Islet precursor cell (in vitro differentiated cells): ENCODE measurements around the gene ZNF316.

Source experiments
- DNase-seq: peaks from one replicate; pipeline ENCODE4 v3.0.0-alpha.2; 2018

ZNF316 gene

DNA sequence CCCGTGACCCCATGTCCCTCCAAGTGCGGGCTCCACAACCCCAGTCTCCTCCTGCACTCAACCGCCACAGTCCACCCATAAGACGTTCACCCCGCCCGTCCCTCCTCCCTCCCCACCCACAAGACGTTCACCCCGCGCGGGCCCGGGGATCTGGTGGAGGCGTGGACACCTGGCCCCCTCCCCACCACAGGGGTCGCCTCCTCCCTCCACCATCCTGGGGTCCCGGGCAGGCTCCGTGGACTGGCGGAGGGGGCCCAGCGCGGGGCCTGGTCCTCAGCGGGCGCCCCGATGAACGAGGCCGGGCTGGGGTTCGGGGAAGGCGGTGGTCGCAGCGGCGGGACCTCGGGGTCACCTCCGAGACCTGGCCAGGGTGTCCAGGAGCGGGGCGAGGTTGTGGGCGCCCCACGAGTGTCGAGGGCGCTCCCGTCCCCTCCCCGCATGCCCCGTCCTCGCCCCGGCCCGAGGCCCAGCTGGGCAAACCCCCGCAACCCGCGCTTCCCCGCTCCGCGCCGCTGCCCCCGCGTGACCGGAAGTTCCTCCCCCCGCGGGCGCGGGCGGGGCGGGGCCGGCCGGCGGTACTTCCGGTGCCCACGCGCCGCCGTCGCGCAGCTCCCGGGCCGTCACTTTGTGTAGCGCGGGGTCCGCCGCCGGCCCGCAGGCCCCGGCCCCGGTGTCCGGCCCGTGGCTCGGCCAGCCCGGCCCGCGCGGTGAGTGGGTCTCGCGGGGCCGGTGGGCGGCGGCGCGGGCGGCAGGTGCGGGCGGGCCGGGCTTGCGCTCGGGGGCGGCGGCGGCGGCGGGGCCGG lies at the start of gene ZNF316:
Gene ZNF316, plus strand, starts transcription at position 578 of the 803 bp plus-strand sequence. CDS start 5,092 bp downstream, outside the sequence.
- no peak for DNase-seq

DNA sequence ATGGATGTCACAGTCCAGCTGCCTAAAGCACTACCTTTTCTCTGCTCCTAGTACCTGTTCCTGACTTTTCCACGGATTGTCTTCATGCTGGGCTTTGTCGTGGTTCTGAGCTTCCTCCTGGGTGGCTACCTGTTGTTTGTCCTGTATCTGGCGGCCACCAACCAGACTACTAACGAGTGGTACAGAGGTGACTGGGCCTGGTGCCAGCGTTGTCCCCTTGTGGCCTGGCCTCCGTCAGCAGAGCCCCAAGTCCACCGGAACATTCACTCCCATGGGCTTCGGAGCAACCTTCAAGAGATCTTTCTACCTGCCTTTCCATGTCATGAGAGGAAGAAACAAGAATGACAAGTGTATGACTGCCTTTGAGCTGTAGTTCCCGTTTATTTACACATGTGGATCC lies 48.6 kb upstream of the ZNF316 start:
- no peak for DNase-seq

DNA sequence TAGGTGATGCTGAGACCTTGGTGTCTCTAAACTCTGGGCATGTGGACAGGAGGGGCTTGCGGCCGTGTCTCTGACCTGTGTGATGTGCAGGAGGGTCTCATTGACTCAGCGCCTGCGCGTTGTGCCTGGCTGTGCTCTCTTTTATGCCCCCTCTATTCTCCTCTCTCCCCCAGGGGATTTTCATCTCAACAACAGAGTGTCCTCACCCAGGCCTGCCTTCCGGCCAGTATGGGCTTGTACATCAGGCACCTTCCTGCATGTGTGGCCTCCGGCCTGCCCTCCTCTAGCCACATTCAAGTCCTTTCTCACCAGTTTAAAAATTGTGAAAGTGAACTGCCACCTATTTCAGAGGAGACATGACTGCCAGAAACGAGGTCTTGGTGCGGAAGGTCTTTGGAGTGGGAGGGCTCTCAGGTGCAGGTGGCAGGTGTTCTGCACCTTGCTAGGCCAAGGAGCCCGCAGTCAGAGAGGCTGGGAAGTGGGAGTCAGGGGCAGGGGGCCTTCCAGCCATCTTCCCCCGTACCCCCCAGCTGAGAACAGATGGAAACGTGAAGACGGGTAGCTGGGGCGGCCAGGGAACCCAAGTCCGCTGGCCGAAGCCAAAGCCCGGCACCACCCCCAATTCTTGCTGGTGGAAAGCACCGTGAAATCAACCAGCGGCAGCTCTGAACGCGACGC lies 47.8 kb upstream of the ZNF316 start:
- no peak for DNase-seq

DNA sequence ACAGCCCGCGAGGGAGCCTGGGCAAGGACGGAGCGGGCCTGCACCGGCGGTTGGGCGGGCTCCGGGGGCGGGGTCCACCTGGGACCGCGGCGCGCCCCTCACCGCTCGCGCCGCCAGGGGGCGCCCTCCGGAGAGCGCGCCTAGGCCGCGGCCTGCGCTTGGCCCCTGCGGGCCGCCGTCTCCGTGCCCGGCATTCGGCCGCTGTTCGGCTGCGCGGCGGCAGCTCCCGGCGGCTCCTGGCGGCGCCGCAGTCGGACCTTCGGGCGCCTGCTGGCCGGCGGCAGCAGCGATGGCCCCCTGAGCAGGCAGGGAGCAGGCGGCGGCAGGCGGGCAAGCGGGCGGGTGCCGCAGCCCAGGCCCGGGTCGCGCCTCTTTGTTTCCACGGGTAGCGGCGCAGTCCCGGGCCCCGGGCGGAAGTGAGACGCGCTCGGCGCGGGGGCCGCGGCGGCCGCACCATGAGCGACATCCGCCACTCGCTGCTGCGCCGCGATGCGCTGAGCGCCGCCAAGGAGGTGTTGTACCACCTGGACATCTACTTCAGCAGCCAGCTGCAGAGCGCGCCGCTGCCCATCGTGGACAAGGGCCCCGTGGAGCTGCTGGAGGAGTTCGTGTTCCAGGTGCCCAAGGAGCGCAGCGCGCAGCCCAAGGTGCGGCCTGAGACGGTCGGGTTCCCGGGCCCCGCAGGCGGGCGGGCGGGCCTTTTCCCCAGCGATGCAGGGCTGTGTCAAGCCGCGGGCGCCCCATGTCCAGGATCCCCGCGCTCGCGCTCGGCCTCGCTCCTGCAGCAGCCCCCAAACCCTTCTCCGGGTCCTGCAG lies 47.1 kb upstream of the ZNF316 start, which contains the start of gene INTS15:
Gene INTS15, plus strand, starts transcription at position 193 of the 816 bp plus-strand sequence. Its CDS starts 263 bp downstream, at position 456.
- peak; percentile 88 for DNase-seq

DNA sequence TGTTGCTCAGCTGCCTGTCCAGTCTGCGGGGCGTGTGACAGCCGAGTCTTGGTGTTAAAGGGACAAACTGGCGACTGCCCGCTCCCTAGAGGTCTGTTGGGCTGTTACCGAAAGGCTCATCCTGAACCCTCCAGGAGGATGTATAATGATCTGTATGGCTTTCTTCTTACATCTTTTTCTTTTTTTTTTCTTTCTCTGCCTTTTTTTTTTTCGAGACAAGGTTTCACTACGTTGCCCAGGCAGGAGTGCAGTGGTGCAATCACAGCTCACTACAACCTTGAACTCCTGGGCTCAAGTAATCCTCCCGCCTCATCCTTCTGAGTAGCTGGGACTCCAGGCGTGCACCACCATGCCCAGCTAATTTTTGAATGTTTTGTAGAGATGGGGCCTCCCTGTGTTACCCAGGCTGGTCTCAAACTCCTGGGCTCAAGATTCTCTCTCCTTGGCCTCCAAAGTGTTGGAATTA lies 46.4 kb upstream of the ZNF316 start:
- no peak for DNase-seq

- DNase-seq = no peak
Observed at GRCh38 chr7:6600093-6600492, 37.0 kb upstream of the ZNF316 start.

DNA sequence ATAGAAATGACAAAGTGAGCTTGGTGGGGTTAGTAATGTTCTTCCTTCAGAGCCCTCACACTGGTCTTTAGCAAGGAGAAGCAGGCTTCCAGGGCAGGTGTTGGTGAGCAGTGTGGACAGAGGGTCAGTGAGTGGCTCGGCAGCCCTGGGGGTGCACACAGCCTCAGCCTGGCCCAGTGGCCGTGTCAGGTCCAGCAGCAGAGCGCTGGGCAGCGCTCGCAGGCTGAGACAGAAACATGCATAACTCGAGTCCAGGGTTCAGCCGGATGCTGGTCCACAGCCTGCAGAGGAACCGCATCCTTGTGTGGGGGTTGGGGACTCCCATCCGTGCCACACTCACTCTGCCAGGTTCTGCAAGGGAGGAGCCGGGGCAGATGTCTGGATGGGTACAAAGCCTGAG lies 32.7 kb upstream of the ZNF316 start:
- DNase-seq = no peak

DNA sequence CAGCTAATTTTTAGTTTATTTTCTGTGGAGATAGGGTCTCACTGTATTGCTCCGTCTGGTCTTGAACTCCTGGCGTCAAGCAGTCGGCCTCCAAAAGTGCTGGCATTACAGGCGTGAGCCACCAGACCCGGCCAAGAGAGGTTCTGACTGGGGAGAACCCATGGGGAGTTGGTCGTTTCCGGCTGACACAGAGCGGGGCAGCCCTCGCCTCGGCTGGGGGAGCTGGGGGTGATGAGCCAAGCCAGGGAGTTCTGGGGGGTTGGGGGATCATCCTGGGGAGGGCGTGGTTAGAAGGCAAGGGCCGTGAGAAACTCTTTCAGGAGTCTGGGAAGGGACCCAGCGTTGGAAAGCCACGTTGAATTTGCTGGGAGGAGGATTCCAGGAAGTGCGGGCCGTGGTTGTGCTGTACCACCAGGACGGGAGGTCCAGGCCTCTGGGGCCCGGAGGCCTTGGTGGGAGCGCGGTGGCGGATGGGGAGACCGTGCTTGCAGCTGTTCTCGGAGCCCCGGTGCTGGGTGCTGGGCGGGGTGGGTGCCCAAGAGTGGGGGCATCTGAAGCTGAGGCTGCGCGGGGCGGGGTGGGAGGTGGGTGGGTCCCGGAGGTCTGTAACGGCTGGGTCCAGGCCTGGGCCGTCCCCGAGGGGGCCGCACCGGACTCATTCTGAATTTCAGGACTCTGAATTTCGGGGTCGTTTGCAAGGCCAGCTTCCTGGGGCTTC lies 30.1 kb upstream of the ZNF316 start:
- DNase-seq = no peak

DNA sequence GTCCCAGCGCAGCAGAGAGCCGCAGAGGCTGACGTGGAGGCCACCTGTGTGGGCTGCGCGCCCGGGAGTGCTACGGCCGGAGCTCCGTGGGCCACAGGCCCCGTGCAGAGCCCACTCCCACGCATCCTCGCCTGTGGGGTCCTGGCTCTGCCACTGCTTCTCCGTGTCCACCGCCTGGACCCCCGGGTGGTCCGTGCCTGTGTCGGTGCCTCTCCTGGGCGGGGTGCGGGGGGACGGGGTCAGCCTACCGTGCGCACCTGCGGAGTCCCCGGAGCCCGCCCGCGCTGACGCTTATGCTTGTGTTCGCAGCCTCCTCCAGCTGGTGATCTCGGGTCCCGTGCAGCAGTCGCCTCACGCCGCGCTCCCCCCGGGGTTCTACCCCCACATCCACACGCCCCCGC lies 29.5 kb upstream of the ZNF316 start:
- DNase-seq = no peak

- DNase-seq = no peak
Observed at GRCh38 chr7:6608081-6608480, 29.0 kb upstream of the ZNF316 start.

GRCh38 chr7:6608794-6609193 lies 28.3 kb upstream of the ZNF316 start:
- no peak for DNase-seq

- DNase-seq = no peak
Observed at GRCh38 chr7:6612819-6613218, 24.3 kb upstream of the ZNF316 start.

DNA sequence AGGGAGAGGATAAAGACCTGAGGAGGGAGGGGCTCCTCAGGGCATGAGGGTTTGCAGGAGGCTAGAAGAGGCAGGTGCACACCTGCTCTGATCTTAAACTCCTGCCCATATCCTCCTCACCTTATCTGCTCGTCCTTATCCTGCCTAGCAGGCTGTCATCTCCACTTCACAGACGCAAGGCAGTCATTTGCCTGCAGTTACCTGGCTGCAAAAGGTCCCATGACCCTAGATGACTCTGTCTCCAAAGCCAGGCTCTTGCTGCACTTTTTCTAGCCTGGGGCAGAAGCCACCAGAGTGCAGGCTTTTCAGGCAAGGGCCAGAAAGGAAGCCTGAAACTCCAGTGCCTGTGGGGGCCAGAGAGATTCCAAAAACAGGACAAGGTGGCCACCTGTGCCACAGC lies 23.4 kb upstream of the ZNF316 start:
- peak; percentile 91 for DNase-seq

GRCh38 chr7:6614953-6615722 lies 22.0 kb upstream of the ZNF316 start, which contains the start of gene ZNF853:
Gene ZNF853, plus strand, starts transcription at chr7:6615610. Its CDS starts 565 bp downstream, at chr7:6616175.
- DNase-seq = no peak

GRCh38 chr7:6615723-6616555 lies 21.2 kb upstream of the ZNF316 start:
- DNase-seq = peak; percentile 74

GRCh38 chr7:6616854-6617643 lies 20.1 kb upstream of the ZNF316 start:
- DNase-seq = no peak

GRCh38 chr7:6618621-6619020 lies 18.5 kb upstream of the ZNF316 start:
- DNase-seq = no peak

DNA sequence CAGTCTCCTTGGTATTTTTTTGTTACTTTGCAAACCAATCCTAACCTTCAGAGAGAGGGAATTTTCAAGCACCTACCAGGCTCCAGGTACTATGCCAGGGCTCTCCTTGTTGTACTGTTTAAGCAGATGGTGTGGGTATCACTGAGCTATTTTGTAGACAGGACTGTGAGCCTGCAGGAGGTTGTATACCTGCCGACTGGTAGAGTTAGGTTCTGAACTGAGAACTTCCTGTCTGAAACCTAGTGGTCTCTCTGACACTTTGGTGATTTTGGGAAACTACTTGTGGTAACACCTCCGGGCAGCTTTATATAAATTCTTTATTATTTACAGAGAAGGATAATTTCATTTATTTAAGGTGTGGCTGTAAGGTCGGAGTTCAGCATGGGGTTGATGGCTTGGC lies 17.2 kb upstream of the ZNF316 start:
- DNase-seq = no peak

GRCh38 chr7:6621195-6622133 lies 15.7 kb upstream of the ZNF316 start:
- no peak for DNase-seq
